Fibroblast of skin of abdomen (primary cell): ENCODE measurements around the gene AHNAK2. TPM values are rescaled to one million over a fixed set of nuclear protein-coding genes. Genes with fewer than 3 reads are reported as not detected.

Experiments used
- DNase-seq: peaks from one replicate; pipeline ENCODE4 v3.0.0-alpha.2; 2013
- polyA plus RNA-seq, 2 experiments: library from polyadenylated mRNA; unstranded; fragments of 120-200 nt; gene quantifications; one replicate each; pipeline ENCODE4 v1.2.1, GENCODE V29; 2013; ENCODE audit not compliant: insufficient read length in 2 of 2

The AHNAK2 gene
- 33.3 TPM for polyA plus RNA-seq (2013, experiment 1 of 2; ENCODE audit: insufficient read length)
- 31.1 TPM for polyA plus RNA-seq (2013, experiment 2 of 2; ENCODE audit: insufficient read length)

DNA sequence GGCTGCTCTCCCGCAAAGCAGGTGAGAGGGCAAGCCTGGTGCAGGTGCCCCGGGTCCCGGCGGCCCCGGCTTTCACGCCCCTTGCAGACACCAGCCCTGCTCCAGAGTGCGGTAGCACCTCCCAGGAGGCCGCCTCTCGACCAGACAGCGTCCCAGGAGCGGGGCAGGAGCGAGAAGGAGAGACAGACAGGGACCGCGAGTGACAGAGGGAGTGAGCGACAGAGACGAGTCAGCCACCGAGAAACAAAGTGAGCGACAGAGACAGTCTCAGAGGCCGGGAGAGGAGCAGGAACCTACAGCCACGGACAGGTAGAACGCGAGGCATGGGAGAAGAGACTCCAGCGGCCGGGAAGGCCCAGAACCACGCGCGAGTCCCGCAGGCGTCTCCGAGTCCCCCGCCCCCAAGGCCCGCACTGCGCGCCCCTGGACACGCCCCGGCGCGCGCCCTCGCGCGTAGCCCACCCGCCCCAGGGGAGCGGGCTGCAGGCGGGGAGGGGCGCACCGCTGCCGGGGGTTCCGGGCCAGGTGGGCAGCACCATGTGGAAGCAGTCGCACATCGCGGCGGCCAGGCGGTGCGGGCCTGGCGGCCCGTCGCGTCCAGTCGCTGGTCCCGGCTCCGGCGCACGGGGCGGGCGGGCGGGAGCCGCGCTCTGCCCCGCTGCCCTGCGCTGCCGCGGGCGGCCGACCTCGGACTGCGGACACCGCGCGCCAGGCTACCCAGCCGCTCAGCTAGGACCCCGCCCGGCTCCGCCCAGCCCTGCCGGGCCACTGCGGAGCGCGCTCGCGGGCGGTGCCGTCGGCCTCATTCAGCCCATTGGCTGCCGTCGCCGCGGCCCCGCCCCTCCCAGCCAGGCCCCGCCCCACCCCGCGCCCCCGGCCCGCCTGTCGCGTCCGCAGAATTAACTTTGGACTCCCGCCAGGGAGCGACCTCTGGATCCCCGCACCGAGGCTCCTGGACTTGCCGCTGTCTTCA, at the start of gene AHNAK2:
AHNAK2 (minus strand) TSS at position 694 of the 973 bp plus-strand sequence; CDS start at position 557, 137 bp downstream.
- peak; percentile 74 for DNase-seq

DNA sequence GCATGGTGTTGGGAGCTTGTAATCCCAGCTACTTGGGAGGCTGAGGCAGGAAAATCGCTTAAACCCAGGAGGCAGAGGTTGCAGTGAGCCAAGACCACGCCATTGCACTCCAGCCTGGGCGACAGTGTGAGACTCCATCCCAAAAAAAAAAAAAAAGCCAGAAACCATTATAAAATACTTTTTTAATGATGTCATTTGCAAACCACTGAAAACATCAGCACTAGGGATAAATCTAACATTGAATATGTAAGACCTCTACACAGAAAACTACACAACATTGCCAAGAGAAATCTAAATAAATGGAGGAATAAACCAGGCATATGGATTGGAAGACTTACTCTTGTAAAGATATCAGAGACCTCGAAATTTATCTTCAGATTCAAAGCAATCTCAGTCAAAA, 49.5 kb upstream of the AHNAK2 start:
- DNase-seq, result peak; percentile 25

DNA sequence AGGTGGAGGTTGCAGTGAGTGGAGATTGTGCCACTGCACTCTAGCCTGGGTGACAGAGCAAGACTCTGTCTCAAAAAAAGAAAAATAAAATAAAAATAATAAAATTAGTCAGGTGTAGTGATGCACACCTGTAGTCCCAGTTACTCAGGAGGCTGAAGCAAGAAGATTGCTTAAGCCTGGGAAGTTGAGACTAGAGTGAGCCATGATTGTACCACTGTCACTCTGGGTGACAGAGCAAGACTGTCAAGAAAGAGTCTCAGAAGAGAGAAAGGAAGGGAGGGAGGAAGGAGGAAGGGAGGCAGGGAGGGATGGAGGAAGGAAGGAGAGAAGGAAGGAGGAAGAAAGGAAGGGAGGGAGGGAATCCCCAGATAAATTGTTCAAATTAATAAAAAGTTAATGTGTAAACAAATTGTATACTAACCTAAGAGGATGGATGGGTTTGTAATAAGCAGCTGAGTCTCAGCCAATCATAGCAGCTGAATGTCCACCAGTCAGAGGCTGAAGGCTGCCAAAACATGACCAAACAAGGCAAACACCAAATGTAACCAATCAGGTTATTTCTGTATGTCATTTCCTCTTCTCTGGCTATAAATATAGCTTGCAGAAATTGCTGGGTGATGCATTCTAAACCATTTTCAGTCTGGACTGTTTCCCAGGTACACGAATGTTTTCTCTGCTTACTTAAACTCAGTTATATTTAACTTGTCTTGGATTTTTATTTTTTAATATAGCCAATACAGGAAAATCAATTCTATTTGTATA, 48.8 kb upstream of the AHNAK2 start:
- peak; percentile 49 for DNase-seq

DNA sequence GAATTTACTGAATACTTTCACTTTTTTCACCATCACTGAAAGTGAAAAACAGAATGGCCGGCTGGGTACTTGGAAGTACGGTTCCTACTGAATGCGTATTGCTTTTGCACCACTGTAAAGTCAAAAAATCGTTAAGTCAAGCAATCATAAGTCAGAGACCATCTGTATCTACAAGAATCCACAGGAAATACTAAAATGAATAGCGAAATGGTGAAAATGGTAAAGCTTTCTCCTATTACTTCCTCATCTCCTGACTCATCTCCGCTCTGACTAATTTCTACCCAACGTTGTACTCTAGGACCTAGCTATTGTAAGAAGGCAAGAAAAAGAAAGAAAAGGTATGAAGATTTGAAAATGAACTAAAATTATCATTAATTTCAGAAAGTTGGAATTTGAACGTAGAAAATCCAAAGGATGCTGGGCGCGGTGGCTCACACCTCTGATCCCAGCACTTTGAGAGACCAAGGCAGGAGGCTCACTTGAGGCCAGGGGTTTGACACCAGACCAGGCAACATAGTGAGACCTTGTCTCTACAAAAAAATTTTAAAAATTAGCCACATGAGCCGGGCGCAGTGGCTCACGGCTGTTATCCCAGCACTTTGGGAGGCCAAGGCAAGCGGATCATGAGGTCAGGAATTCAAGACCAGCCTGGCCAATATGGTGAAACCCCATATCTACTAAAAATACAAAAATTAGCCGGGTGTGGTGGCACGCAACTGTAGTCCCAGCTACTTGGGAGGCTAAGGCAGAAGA, 48.0 kb upstream of the AHNAK2 start:
- peak; percentile 56 for DNase-seq

DNA sequence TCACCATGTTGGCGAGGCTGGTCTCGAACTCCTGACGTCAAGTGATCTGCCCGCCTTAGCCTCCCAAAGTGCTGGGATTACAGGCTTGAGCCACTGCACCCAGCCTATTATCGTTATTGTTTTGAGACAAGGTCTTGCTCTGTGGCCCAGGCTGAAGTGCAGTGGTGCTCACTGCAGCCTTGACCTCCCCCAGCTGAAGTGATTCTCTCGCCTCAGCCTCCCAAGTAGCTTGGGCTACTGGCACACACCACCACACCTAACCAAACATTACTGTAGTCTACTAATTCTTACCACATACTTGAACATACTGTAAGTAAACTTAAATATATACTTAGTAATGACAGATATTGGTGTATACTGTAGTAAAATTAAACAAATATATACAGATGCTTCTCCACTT, 47.3 kb upstream of the AHNAK2 start:
- DNase-seq, result no peak

DNA sequence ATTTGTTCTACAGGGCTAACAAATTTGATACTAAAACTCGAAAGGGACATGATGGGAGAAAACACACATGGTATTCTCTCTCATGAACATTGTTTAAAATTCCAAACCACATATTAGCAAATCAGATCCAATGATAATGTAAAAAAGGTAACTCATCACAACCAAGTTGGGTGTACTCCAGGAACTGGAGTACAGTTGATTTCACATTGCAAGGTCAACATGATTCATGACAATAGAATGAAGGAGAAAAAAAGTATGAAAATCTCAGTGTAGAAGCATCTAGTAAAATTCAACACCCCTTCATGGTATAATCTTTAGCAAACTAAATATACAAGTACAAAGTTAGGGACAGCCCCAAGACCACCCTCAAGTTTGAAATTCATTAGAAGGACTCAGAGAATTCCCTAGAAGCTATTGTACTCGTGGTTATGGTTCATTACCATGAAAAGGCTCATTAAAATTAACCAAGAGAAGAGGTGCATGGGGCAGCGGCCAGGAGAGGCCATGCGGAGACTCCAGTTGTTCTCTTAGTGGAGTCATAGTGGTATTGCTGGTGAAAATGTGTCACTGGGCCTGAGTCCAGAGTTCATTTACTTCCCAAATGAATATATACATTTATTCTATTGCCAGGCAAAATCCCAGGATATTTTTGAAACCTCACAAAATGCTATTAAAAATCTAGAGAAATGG, 45.8 kb upstream of the AHNAK2 start:
- peak; percentile 70 for DNase-seq

DNA sequence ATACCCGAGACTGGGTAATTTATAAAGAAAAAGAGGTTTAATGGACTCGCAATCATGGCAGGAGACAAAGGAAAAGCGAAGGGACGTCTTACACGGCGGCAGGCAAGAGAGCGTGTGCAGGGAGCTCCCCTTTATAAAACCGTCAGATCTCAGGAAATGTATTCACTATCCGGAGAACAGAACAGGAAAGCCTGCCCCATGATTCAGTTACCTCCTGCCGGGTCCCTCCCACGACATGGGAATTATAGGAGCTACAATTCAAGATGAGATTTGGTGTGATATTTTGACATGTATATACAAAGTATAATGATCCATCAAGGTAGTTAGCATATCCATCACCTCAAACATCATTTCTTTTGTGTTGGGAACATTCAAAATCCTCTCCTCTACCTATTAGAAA, 45.0 kb upstream of the AHNAK2 start:
- DNase-seq, result no peak

DNA sequence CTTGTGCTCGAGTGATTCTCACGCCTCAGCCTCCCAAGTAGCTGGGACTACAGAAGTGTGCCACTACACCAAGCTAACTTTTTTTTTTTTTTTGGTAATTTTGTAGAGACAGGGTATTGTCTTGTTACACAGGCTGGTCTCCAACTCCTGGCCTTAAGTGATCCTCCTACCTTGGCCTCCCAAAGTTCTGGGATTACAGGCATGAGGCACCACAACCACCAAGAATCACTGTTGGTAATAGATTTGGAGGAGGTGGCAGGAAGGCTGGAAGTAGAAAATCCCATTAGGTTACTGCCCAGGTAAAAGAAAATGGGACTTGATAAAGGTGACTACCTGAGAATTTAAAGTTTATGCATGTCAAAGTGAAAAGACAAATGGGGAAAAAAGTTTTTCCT, 44.1 kb upstream of the AHNAK2 start:
- DNase-seq, result no peak

DNA sequence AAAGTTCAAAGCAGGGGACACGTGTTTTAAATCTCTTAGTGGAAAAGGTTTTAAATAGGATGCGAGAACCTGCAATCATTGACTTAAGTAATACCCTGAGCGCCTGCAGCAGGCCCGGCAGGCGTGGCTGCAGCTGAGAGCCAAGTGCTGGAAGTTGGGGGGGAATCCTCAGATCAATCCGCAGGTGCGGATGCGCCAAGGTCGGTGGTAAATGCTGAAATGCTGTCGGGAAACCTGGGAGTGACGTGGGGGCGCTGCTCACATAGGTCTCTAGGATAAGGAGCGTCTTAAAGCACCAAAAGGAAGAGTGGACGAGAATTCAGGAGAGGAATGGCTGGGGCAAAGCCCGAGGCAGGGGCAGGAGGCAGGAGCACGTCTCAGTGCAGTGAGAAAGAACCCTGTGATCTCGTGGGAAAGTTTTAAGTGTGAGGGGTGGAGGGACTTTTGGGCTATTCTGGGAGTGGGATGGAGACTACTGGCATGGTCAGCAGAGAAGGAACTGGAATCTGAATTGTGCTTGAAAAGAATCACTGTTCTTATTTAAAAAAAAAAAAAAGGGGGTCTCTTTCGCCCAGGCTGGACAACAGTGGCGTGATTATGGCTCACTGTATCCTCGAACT, 43.6 kb upstream of the AHNAK2 start:
- peak; percentile 44 for DNase-seq

DNA sequence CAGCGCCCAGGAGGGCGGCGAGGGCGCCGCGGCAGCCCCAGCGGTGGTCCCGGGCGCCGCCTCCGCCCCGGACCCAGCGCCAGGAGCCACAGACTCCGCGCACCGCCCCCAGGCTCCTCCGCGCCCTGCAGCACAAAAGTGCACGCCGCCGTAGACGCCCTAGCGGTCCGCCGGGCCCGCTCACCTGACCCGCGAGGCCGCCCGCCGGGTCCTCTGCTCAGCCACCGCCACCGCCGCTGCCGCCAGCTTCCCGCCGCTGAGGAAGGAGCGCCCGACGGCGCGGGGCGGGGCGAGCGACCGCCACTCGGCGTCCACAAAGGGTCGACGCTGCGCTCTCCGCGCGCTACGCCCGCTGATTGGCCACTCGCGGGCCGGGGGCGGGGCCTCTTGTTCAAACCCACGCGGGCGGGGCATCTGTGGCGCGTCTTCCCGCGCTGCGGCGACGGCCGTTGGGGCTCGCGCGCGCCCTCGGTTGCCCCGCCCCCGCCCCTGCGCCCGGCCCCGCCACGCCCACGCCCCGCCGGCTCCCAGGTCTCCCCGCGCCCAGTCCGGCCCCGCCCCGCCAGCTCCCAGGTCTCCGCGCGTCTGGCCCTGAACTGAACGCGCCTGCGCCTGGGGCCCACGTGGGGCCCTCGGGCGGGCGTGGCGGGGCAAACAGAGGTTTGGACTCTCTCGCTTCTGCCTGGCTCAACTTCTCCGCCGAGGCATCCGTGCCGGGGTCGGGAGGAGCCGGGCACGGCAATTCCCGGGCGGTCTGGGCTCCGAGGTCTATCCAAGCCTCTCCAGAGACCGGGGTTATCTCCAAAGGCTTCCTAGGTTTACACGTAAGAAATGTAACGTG, 42.9 kb upstream of the AHNAK2 start, which contains the start of gene CDCA4:
CDCA4 (minus strand) TSS at position 269 of the 841 bp plus-strand sequence. CDS start 9,154 bp downstream, outside the sequence.
- peak; percentile 96 for DNase-seq

DNA sequence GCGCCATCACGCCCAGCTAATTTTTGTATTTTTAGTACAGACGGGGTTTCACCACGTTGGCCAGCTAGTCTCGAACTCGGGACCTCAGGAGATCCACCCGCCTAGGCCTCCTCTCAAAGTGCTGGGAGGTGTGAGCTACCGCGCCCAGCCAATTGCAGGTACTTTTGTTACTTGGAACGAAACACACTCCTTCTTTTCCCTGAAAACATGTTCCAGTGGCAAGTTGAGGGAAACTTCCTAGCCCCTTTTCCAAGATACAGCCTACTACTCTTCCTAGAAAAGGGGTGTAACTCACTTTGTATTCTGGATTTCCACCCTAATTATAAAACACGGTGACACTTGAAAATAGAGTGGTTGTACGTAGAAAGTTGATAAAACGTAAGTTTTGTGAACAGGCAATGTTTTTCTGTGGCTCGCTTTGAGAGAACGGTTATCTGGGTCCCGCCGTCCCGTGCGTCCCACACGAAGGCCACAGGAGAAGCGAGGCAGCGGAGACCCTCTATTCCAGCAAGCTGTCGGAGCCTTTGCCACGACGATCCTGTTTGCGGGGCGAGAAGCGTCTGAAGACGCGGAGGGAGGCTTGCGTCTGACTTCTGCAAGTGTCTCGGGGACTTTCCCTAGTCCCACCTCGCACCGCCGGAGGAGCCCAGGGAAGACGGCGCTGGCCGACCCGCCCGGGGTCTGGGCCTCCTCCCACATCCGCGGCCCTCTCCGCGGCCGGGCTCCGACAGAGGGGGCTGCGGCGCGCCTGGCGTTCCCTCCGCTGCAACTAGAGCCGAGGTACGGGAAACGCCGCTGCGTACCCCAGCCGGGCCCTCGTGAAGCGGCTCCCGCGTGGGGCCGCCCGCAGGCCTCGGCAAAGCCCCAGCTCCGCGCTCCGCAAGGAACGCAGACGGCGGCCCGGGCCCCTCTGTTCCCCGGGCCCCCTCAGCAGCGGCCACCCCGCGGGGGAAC, 42.0 kb upstream of the AHNAK2 start:
- DNase-seq, result peak; percentile 26

DNA sequence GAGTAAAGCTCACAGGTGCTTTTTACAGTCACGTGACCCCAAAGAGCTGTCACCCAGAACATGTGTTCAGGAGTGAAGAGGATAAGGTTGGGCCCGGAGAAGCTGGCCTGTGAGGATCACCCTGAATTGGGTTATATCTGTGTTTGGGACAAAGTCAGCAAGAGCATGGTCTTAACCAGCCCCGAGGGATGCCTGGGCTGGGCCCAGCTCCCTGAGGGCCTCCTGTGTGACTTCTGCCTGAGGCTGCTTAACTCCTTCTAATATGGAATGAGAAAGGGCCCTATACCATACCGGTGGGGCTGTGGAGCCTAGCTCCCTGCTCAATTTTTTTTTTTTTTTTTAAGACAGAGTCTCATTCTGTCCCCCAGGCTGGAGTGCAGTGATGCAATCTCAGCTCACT, 40.2 kb upstream of the AHNAK2 start:
- no peak for DNase-seq

DNA sequence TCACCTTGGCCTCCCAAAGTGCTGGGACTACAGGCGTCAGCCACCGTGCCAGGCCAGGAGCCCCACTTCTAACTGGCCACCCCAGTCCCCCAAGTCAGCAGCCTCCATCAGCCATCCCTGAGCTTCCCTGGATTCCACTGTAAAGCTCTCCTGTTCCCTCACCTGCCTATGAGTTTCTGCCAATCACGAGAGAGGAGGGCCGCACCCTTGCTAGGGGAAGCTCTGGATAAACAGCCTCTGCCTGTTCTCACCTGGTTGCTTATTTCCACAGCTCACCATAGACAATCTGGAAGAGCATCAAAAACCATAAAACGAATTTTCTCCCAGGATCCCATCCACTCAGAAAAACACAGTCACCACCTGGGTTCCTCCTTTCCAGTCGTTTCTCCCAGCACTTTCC, 37.7 kb upstream of the AHNAK2 start:
- no peak for DNase-seq

DNA sequence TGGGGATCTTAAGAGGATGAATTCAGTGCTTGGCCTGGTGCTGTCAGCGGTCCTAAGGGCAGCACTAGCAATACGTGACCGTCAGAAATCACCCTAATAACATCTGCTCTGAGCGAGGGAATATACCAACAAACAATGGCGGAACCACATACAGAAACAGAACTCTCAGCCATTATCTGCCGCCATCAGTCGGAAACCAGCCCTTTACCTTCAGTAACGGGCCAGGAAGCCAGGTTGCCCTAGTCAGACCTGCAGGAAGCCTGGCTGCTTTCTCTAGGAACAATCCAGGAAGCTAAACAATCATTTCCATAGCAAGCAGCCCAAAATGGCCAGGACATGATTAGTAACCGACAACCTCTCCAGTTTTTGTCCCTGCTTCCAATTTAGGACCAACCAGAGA, 37.1 kb upstream of the AHNAK2 start:
- no peak for DNase-seq

DNA sequence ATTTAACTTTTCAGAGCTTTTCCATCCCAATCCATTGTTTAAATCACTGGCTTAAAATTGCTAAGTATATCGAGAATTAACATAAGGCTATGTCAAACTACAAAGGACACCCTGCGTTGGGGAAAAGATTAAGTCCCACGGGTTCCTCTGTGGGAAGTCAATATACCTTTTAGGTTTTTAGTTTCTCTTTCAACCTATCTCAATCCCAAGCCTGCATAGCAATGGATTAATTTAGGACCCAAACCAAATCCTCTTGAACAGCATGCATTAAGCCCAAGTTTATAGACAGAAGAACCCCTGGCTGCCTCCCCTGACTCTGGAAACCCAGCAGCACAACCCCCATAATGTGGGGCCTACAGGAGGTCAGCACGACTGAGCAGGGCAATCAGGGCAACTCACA, 36.5 kb upstream of the AHNAK2 start:
- no peak for DNase-seq

DNA sequence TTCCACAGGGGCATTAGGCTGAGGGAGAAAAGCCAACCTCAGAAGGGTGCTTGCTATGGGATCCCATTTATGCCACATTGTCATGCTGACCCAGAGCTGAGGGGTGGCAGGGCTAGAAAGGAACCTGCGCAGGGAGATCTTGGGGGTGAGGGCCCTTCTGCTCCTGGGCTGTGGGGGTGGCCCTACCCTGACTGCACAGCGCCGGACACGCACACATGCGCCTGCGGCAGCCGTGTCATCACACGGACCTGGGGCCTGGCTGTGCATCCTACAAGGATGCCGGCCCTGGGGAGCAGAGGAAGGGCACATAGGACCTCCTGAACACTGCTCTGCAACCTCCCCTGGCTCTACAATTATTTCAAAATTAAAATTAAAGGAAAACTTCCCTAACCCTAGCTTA, 35.9 kb upstream of the AHNAK2 start:
- DNase-seq, result no peak

DNA sequence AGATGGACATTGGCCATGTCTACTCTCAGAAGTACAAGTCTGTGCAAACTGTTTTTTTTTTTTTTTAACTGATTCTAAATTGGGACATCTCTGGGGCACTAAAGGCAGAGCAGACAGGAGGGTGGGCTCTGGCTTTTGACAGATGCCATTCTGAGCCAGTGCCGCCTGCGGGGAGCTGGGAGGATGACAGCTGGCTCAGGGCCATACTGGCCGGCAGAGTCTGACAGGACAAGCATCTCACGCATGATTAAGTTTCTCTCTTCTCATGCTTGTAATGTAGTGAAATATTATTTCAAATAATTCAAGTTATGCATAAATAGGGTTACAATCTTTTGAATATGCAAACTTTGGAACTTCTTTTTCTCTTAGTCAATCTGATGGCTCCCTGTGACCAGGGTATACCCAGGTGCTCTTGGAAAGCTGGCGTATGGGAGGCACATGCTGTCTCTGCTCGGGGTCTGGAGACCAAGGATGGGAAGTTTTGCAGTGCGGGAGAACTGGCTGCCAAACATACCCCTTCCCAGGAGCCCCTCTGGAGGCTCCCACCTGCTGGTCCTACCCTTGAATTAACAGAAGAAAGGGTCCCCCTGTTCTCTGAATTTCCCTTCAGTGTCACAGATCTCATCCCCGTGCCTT, 35.1 kb upstream of the AHNAK2 start:
- DNase-seq, result no peak

DNA sequence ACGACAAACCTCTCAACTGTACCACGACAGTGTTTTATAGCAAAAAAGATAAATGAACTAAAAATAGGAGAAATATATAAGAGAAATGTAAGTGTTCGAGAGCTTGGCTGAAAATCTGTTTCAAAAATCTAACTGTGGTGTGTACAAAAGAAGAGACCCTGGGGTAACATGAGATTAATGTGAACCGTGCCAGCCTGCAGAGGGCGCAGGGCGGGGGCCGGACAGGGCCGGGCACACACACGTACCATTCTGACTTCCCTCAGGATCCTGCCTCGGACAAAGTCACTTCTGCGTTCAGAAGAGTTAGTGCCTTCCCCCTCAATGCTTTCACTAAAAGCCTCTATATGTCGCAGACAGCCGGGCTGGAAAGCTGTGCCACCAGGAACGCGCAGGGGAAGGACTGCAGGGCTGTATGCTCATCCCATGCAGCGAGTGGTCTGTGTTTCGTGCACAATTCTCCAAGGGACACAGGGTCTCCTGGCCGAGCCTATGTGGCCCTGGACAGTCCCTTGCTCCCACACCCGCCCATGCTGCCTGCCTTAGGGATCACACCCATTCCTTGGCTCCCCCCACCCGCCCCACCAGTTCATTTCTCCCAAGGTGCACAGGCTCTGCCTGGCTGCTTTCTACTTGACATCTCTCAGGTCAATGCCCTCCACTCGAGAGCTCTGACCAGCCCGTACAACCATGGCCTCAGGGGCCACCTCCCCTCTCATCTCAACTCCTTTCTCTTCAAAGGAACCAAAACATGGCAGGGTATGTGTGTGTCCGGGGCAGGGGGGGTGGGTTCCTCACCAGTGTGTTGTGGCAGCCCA, 34.2 kb upstream of the AHNAK2 start:
- DNase-seq, result no peak
